Neuronal stem cell (in vitro differentiated cells): ENCODE data around the gene CCDC47.

Experiments
- DNase-seq: peaks from one replicate; pipeline ENCODE4 v3.0.0-alpha.2; 2013; ENCODE audit warnings: low spot score
- H2AFZ ChIP-seq: one replicate; pipeline ENCODE4 v1.6.1; 2013; ENCODE audit warnings: mild to moderate bottlenecking, low read length, inconsistent platforms
- H2AK5ac ChIP-seq: 2 replicates; pipeline ENCODE4 v1.6.1; 2013; ENCODE audit warnings: low read depth, mild to moderate bottlenecking, inconsistent platforms, low read length, moderate library complexity, mixed read lengths
- H2BK120ac ChIP-seq: 2 replicates; pipeline ENCODE4 v1.6.1; 2013; ENCODE audit warnings: low read depth, mild to moderate bottlenecking, inconsistent platforms, low read length, moderate library complexity, mixed read lengths
- H2BK12ac ChIP-seq: one replicate; pipeline ENCODE4 v1.6.1; 2013; ENCODE audit warnings: low read length, inconsistent platforms
- H2BK15ac ChIP-seq: 2 replicates; pipeline ENCODE4 v1.6.1; 2013; ENCODE audit warnings: mild to moderate bottlenecking, low read length, inconsistent platforms, mixed read lengths
- H2BK5ac ChIP-seq: one replicate; pipeline ENCODE4 v1.6.1; 2013; ENCODE audit warnings: inconsistent platforms, mild to moderate bottlenecking, low read length, moderate library complexity
- H3K14ac ChIP-seq: one replicate; pipeline ENCODE4 v1.6.1; 2013; ENCODE audit warnings: low read length, inconsistent platforms
- H3K18ac ChIP-seq: 2 replicates; pipeline ENCODE4 v1.6.1; 2013; ENCODE audit warnings: low read length, inconsistent platforms
- H3K23ac ChIP-seq: 2 replicates; pipeline ENCODE4 v1.6.1; 2013; ENCODE audit warnings: low read depth, mild to moderate bottlenecking, mixed read lengths, low read length, inconsistent platforms; ENCODE audit not compliant: poor library complexity
- H3K27ac ChIP-seq: replicated peaks from 3 replicates; pipeline ENCODE4 v1.5.1; 2013; ENCODE audit warnings: low read length, inconsistent platforms
- H3K27me3 ChIP-seq, 3 experiments: 2 replicates each; pipeline ENCODE4 v1.6.1; 2013; ENCODE audit warnings: low read length in 3 of 3, mild to moderate bottlenecking in 2 of 3, inconsistent platforms in 1 of 3, low read depth in 1 of 3, mixed read lengths in 1 of 3, moderate library complexity in 1 of 3; ENCODE audit not compliant: control insufficient read depth in 3 of 3, insufficient read depth in 3 of 3
- H3K36me3 ChIP-seq, 2 donors: replicated peaks in 1 of 2; 2 replicates each; pipeline ENCODE4 v1.6.1; 2013; ENCODE audit warnings: low read length in 2 of 2; ENCODE audit not compliant: control insufficient read depth in 2 of 2, insufficient read depth in 2 of 2
- H3K4ac ChIP-seq: 2 replicates; pipeline ENCODE4 v1.6.1; 2013; ENCODE audit warnings: inconsistent platforms, mild to moderate bottlenecking, low read length, moderate library complexity
- H3K4me1 ChIP-seq, 2 donors: 1 replicate in 1 of 2; 2 replicates in 1 of 2; pipeline ENCODE4 v1.6.1; 2013; ENCODE audit warnings: low read length in 2 of 2, low read depth in 1 of 2; ENCODE audit not compliant: control insufficient read depth in 2 of 2, insufficient read depth in 1 of 2
- H3K4me2 ChIP-seq: one replicate; pipeline ENCODE4 v1.6.1; 2013; ENCODE audit warnings: mild to moderate bottlenecking, low read length, inconsistent platforms; ENCODE audit not compliant: insufficient read depth, poor library complexity, severe bottlenecking
- H3K4me3 ChIP-seq, 2 donors: 2 replicates each; pipeline ENCODE4 v1.5.1; 2013; ENCODE audit warnings: low read length in 2 of 2, mild to moderate bottlenecking in 2 of 2, inconsistent platforms in 1 of 2, moderate library complexity in 1 of 2
- H3K79me1 ChIP-seq: one replicate; pipeline ENCODE4 v1.6.1; 2013; ENCODE audit warnings: low read depth, mild to moderate bottlenecking, inconsistent platforms, low read length, moderate library complexity
- H3K9ac ChIP-seq: one replicate; pipeline ENCODE4 v1.6.1; 2013; ENCODE audit warnings: mild to moderate bottlenecking, low read depth, low read length, inconsistent platforms; ENCODE audit not compliant: poor library complexity
- H3K9me3 ChIP-seq, 2 donors: replicated peaks in 1 of 2; 2 replicates each; pipeline versions ENCODE3 to v1.6.1; 2013; ENCODE audit warnings: low read length in 2 of 2, mild to moderate bottlenecking in 2 of 2, inconsistent platforms in 1 of 2, low read depth in 1 of 2, mixed read lengths in 1 of 2, moderate library complexity in 1 of 2; ENCODE audit not compliant: control insufficient read depth in 2 of 2, insufficient read depth in 1 of 2
- H4K8ac ChIP-seq: one replicate; pipeline ENCODE4 v1.6.1; 2013; ENCODE audit warnings: low read depth, mild to moderate bottlenecking, inconsistent platforms, low read length, moderate library complexity
- H4K91ac ChIP-seq: one replicate; pipeline ENCODE4 v1.6.1; 2013; ENCODE audit warnings: low read length, low read depth, mild to moderate bottlenecking, inconsistent platforms; ENCODE audit not compliant: poor library complexity
- WGBS, 2 donors: extraction: QIAGEN DNeasy Blood & Tissue Kit; methylation state at CpG; one replicate each; pipeline ENCODE4 v1.1.7; 2013; ENCODE audit warnings: missing lambda C conversion rate in 2 of 2, mixed read lengths in 1 of 2; ENCODE audit not compliant: insufficient read length in 2 of 2, insufficient replicate concordance in 1 of 2; ENCODE audit errors: extremely low coverage in 2 of 2; 5-methylcytosine and 5-hydroxymethylcytosine counted together

Gene CCDC47

GRCh38 chr17:63768433-63768832 lies 5.0 kb downstream of the CCDC47 start:
- DNase-seq = no peak
- no peak overlapping the region for H3K23ac ChIP-seq
- no peak overlapping the region for H4K91ac ChIP-seq
- no peaks in the 10 kb centered on the region for H3K27me3 ChIP-seq
- no peak overlapping the region for H3K9ac ChIP-seq
- no peak overlapping the region for H2AFZ ChIP-seq
- H2AK5ac ChIP-seq = no peak overlapping the region
- H2BK15ac ChIP-seq = no peak overlapping the region
- peaks cover 2% of the 10 kb centered on the region for H3K79me1 ChIP-seq
- no peak overlapping the region for H2BK12ac ChIP-seq
- H2BK5ac ChIP-seq = no peak overlapping the region
- H3K18ac ChIP-seq = no peak overlapping the region
- H3K4ac ChIP-seq = no peak overlapping the region
- H2BK120ac ChIP-seq = no peak overlapping the region
- no CpG with 5 or more reads among the region's 7 CpGs for WGBS, 2 donors
- H4K8ac ChIP-seq = no peak overlapping the region
- H3K27ac ChIP-seq = no peak overlapping the region
- H3K14ac ChIP-seq = no peak overlapping the region
- no peak overlapping the region for H3K4me3 ChIP-seq
- H3K36me3 ChIP-seq = peaks cover 3 to 59% of the 10 kb centered on the region in 2 donors
- no peaks in the 10 kb centered on the region for H3K4me1 ChIP-seq
- H3K4me2 ChIP-seq = no peak overlapping the region
- H3K9me3 ChIP-seq = no peaks in the 10 kb centered on the region

DNA sequence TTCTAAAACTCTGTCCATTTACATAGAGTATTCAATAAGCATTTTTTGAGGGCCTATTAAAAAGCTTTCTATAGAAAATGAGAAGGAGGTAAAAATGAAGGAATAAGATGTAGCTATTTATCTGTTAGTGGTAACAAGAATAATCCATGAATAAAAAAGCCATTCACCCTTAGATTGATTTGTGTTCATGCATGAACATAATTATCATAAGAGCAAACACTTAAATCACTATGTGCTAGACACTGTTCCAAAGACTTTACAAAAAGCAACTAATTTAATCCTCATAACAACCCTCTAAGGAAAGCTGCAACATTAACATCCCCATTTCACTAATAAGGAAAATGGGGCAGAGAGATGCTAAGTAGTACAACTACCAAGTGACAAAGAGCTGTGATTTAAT lies 6.6 kb downstream of the CCDC47 start:
- Histone ChIP-seq H2AFZ (no peak overlapping the region), H2BK15ac (no peak overlapping the region), H3K27me3 (no peaks in the 10 kb centered on the region), H3K18ac (no peak overlapping the region), H2BK5ac (no peak overlapping the region), H2BK12ac (no peak overlapping the region), H2BK120ac (no peak overlapping the region), H3K14ac (no peak overlapping the region), H3K4me1 (no peaks in the 10 kb centered on the region), H3K9ac (no peak overlapping the region), H3K4me3 (no peak overlapping the region), H3K4ac (no peak overlapping the region), H3K4me2 (no peak overlapping the region), H3K36me3 (peaks cover 15 to 76% of the 10 kb centered on the region in 2 donors), H2AK5ac (no peak overlapping the region), H4K8ac (no peak overlapping the region), H3K79me1 (peaks cover 2% of the 10 kb centered on the region), H3K23ac (no peak overlapping the region), H3K9me3 (no peaks in the 10 kb centered on the region), H4K91ac (no peak overlapping the region), H3K27ac (no peak overlapping the region)
- DNase-seq = no peak

GRCh38 chr17:63764716-63765115 lies 8.7 kb downstream of the CCDC47 start:
- no peak overlapping the region for H2BK5ac ChIP-seq
- H4K8ac ChIP-seq = no peak overlapping the region
- H3K4ac ChIP-seq = no peak overlapping the region
- H3K36me3 ChIP-seq = peaks cover 18 to 86% of the 10 kb centered on the region in 2 donors
- H2AK5ac ChIP-seq = no peak overlapping the region
- no peak overlapping the region for H3K14ac ChIP-seq
- no peaks in the 10 kb centered on the region for H3K9me3 ChIP-seq
- DNase-seq = no peak
- H4K91ac ChIP-seq = no peak overlapping the region
- H2BK15ac ChIP-seq = no peak overlapping the region
- H3K18ac ChIP-seq = no peak overlapping the region
- no peak overlapping the region for H2BK12ac ChIP-seq
- no peak overlapping the region for H2AFZ ChIP-seq
- no peaks in the 10 kb centered on the region for H3K4me1 ChIP-seq
- no peak overlapping the region for H3K9ac ChIP-seq
- H3K4me3 ChIP-seq = no peak overlapping the region
- no peak overlapping the region for H3K23ac ChIP-seq
- H3K27ac ChIP-seq = no peak overlapping the region
- H2BK120ac ChIP-seq = no peak overlapping the region
- H3K27me3 ChIP-seq = no peaks in the 10 kb centered on the region
- no peak overlapping the region for H3K4me2 ChIP-seq
- no CpG with 5 or more reads among the region's 4 CpGs for WGBS, 2 donors
- peaks cover 2% of the 10 kb centered on the region for H3K79me1 ChIP-seq

DNA sequence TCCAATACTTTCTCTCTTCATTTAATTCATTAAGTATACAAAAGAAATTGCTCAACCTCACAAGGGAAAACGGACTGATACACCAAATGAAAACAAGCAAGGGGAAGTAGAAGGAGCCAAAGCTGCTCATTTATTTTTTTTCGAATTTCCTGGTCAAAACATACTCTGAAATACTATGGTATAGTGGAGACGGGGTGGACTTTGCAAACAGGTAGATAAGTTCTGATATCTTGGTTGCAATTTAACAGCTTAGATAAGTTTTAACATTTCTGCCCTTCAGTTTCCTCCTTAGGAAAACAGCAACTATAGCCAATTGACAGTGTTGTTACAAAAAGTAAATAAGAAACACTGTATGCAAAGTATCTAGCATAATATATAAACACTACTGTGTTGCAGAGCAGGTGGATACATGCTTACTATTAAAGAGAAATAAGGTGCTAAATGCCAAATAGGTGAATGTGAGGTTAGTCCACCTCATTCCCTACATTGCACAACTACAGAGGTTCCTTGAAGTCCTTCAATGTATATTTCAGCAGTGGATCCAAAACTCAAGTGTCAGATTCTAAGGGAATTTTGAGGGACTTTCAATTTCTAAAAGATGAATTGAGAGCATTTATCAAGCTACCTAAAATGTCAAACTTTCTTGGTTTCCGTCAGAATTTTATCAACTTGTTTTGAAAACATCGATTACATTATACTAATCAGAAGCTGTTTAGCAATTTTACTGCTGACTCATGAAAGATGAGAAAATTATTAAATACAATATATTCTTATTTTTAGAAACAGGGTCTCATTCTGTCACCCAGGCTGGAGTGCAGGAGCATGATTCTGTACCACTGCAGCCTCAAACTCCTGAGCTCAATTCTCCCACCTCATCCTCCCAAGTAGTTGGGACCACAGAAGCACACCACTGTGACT lies 11.0 kb downstream of the CCDC47 start:
- Histone ChIP-seq H3K4me1 (no peaks in the 10 kb centered on the region), H3K27me3 (no peaks in the 10 kb centered on the region), H2BK120ac (no peak overlapping the region), H4K8ac (no peak overlapping the region), H3K18ac (no peak overlapping the region), H2BK5ac (no peak overlapping the region), H2BK12ac (no peak overlapping the region), H3K9me3 (no peaks in the 10 kb centered on the region), H3K4me2 (no peak overlapping the region), H3K4me3 (no peak overlapping the region), H3K4ac (no peak overlapping the region), H4K91ac (no peak overlapping the region), H3K9ac (no peak overlapping the region), H3K14ac (no peak overlapping the region), H3K79me1 (peaks cover 2% of the 10 kb centered on the region), H3K36me3 (peaks cover 24 to 85% of the 10 kb centered on the region in 2 donors), H2BK15ac (no peak overlapping the region), H3K23ac (no peak overlapping the region), H2AK5ac (no peak overlapping the region), H2AFZ (no peak overlapping the region), H3K27ac (no peak overlapping the region)
- WGBS, 2 donors = no CpG with 5 or more reads among the region's 5 CpGs
- DNase-seq = no peak
